COLO829 (cell line): Measurements from ENCODE around the gene GRK3.
"Not testable (repeated sequence)": the region's sequence is repeated elsewhere in the genome, so short reads cannot be mapped to it uniquely, and the experiment has no call there.

ENCODE experiments used
- DNase-seq: peaks from one replicate; pipeline ENCODE4 v3.0.0; 2012; ENCODE audit warnings: low spot score

GRK3 gene

DNA sequence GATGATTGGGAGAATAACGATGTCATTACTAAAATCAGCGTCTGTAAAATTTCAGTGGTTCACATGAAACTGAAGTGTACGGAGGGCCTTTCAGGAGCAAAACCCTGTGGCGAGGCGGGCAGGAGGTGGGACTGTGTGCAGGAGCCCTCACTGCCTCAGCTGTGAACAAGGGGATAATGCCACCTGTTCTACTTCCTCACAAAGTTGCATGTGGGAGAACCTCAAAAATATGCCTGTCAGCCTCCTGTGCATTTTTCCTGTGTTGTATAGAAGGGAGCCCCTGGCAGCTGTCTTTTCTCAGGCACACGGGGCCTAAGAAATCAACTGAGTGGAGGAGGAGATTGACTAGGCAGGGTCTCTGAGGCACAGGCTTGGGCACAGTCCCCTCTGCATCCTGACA lies 134.5 kb downstream of the GRK3 start:
- DNase-seq = no peak

DNA sequence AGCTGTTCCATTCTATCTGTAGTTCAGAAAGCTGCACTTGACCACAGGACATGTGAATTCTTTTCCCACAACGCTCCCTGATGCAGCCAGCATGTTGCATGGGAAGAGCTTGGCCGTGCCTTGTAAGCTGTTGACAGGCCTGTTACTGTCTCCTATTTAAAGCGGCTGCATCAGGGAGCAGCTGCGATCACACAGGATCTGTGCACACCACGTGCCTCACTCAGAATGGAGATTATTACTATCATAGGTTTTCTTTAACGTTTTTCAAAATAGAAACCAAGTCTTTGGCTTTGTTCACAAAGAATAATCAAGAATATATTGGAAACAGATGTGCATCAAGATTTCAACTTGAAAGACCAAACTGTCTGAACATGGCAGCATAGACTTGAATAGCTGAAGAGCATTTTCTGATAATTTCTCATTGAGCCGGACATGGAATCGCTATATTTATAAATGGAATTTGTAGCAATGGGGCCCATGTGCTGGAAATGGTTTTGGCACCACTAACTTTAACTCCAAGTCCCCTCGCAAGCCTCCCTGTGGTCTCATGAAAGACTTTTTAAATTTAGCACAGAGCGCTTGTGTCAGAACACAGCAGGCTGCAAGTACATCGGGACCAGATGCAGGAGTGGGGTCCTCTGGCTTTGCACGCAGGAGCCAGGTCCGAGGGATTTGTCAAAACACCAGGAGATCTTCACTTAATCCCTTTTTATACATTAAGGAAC lies 136.7 kb downstream of the GRK3 start:
- no peak for DNase-seq

DNA sequence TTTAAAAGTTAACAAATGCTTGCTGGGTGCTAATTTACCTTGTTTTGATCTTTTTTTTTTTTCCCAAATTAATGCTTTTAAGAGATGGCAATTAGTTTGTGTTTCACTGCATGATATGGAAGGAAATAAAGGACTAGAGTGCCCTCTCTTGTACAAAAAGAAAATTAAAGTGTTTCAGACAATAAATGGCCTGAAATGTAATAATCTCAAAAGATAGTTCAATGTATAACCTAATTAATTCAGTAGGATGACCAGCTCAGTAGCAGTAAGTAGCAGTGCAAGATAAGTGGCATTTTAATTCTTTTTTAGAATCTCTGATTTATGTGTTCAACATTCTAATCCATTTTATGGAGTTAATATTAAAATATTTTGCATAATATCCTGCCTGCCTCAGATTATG lies 137.6 kb downstream of the GRK3 start:
- peak; percentile 42 for DNase-seq

GRCh38 chr22:25702571-25703167 lies 138.2 kb downstream of the GRK3 start:
- no peak for DNase-seq

- no peak for DNase-seq
These were observed 140.2 kb downstream of the GRK3 start for GRCh38 chr22:25704701-25705100.

DNA sequence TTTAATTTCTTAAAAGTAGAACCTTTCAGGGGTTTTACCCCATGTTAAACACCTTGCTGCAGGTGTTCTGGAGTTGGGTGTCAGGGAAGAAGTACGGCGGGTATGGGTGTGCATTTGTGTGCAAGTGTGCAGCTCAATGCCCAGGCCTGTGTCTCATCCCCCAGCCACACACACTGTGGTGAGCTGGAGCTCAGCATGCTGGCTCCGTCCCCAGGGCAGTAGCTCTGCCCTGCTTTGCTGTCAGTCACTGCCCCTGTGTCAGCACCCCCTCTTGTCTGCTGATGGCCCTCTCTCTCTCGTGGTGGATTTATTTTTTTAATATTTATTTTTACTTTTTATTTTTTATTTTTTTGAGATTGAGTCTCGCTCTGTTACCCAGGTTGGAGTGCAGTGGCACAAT lies 141.7 kb downstream of the GRK3 start:
- DNase-seq = no peak

DNA sequence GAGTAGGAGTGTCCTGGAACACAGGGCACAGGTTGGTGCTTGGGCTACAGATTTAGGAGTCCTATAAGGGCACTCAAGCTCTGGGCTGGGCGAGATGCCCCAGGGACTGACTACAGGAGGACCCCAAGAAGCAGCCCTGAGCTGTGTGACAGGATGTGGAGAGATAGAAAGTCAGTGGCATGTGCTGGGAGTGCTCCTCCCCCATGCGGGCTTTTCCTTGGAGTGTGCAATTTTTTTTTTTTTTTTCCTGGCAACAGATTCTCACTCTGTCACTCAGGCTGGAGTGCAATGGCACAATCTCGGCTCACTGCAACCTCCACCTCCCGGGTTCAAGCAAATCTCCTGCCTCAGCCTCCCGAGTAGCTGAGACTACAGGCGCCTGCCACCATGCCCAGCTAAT lies 144.0 kb downstream of the GRK3 start:
- not testable (repeated sequence) for DNase-seq

GRCh38 chr22:25709758-25710157 lies 145.3 kb downstream of the GRK3 start:
- no peak for DNase-seq

- DNase-seq = no peak
These were observed 146.0 kb downstream of the GRK3 start for GRCh38 chr22:25710501-25710900.

GRCh38 chr22:25711491-25711890 lies 147.0 kb downstream of the GRK3 start:
- DNase-seq = no peak

DNA sequence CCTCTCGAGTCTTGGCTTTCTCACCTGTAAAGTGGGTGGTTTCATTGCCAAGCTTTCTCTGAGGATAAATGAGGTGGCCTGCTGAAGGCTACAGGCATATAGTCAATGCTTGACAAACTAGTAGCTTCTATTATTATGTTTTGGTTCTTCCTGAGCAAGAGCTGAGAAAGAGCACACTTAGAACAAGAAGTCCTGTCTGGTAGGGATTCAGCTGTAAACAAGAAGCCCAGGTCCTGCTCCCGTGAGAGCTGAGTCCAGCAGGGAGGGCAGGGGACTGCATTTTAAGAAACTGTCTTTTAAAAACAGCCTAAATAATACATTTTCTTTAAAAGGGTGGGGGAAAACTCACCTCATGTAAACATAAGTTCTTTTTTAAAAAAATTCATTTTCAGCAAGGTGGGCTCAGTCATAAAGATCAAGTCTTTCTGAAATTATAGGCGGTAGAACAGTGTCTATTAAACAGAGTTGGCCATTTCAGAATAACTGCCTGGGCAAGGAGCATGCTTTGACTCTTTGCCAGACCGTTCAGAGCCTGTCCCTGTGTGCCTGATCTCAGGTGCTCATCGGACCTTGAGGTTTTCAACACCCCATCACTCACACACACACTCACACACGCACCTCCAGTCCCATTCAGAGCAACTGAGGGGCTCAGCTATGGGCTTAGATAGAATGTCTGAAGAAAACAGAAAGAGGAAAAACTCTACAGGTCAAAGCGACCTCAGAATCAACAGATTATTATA lies 148.4 kb downstream of the GRK3 start:
- no peak for DNase-seq

DNA sequence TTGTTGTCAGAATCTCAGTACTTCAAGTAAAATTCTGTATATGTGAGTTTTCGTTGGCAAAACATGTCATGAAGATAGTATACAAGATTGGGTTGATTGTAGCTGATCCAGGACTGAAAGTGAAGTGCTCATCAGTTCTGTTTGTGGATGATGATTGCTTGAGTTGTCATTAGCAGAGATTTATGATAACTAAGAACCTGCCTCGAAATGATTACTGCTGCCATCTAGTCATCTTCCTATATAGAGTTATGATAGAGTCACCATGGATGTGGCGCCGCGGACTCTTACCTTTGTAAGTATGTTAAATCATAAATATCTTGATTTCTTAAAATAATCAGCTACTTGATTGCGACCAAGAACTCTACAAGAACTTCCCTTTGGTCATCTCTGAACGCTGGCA lies 149.6 kb downstream of the GRK3 start:
- DNase-seq = no peak

DNA sequence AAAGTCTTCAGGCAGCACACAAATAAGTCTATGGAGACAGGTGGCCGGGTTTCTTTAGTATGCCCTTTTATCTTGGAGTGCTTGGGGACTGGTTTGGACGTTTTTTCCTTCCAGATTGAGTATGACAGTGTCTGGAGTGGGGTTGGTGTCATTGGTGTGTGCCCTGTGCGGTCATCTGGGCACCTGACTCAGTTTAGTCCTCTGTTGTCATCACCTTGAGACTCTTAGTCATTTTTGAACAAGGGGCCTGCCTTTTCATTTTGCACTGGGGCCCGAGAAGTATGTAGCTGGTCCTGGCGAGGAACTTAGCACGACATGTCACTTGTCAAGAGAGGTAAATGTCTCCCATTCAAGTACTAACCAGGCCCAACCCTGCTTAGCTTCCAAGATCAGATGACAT lies 150.3 kb downstream of the GRK3 start:
- no peak for DNase-seq

DNA sequence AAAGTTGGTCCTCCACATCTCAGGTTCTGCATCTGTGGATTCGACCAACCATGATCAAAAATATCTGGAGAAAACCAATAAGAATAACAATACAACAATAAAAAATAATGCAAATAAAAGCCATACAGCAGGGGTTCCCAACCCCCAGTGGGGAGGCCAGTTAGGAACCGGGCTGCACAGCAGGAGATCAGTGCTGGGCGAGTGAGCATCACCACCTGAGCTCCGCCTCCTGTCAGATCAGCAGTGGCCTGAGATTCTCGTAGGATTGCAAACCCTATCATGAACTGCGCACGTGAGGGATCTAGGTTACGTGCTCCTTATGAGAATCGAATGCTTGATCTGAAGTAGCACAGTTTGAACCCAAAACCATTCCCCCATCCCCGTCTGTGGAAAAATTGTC lies 152.2 kb downstream of the GRK3 start:
- no peak for DNase-seq

DNA sequence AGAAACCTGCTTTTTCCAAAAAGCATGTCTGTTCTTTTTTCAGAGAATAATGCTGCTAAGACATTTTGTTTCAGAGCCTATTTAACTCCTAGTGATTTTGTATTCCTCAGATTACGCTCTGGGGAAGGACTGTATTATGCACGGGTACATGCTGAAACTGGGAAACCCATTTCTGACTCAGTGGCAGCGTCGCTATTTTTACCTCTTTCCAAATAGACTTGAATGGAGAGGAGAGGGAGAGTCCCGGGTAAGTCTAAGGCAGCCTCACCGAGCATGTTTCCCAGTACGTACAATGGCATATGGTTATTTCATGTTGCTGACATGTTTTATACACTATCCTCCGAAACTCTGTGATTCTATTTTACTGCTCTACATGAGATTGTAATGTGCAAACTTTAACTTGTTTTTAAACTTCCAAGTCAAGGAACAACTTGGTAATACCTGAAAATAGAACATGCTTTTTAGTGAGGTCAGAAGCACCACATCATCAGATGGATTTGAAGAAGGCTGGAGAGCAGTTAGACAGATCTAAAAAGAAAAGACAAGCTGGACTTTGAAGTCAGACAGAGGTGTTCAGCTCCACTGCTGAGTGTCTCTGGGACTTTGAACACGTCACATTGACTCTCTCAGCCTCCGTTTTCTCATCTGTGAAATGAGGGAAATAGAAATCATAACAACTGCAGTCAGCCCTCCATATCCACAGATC lies 153.8 kb downstream of the GRK3 start:
- no peak for DNase-seq

DNA sequence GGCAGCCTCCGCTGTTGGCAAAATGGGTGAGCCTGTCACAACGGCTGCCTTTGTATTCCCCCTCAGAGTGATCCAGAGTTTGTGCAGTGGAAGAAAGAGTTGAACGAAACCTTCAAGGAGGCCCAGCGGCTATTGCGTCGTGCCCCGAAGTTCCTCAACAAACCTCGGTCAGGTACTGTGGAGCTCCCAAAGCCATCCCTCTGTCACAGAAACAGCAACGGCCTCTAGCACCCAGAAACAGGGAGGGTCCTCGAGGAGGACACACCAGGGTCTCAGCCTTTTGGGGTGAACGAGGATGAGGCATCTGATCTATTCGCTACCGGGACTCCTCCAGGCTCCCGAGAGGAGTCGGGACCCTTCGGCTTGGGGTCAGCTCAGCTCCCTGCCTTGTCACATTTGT lies 157.7 kb downstream of the GRK3 start:
- DNase-seq = no peak

- no peak for DNase-seq
These were observed 158.2 kb downstream of the GRK3 start for GRCh38 chr22:25722626-25723025.

DNA sequence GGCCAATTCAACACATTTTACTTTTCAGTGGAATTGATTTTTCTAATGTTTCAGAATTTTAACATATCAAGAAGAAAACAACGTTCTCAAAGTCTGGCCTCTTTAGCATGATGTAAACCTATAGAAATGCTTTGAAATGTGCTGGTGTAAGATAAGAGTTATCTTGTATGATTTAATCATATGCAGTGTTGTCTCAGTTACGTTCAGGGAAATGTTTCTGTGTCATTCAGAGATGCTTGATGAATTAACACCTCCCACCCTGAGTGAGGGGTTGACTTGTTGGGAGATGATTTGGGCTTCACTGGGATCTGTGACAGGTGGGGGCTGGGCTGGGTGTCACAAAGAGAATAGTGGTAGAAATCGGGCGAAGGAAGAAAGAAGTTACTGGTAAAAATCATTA lies 161.8 kb downstream of the GRK3 start:
- no peak for DNase-seq

DNA sequence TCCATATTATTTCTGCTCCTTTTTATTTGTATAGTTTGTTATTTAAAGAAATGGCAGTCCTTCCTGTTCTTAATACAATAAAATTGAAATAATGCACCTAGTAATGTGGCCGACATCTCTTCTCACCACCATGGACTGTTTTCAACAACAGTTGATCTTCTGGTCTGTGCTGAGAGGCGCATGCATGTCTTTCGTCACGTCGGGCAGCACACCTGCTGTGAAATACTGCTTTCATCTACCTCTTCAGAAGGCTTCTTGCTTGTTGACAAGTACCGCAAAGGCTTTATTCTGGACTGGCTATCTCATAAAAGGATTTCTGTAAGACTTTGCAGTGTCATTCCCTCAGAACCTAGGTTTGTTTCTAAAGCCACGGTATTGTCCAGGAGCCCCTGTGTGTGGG lies 163.6 kb downstream of the GRK3 start:
- DNase-seq = no peak

GRCh38 chr22:25729016-25729995 lies 164.8 kb downstream of the GRK3 start:
- no peak for DNase-seq

GRCh38 chr22:25735650-25736049 lies 171.2 kb downstream of the GRK3 start:
- DNase-seq = no peak
